ENCODE measurements around the gene DAB1.

Gene DAB1

DNA sequence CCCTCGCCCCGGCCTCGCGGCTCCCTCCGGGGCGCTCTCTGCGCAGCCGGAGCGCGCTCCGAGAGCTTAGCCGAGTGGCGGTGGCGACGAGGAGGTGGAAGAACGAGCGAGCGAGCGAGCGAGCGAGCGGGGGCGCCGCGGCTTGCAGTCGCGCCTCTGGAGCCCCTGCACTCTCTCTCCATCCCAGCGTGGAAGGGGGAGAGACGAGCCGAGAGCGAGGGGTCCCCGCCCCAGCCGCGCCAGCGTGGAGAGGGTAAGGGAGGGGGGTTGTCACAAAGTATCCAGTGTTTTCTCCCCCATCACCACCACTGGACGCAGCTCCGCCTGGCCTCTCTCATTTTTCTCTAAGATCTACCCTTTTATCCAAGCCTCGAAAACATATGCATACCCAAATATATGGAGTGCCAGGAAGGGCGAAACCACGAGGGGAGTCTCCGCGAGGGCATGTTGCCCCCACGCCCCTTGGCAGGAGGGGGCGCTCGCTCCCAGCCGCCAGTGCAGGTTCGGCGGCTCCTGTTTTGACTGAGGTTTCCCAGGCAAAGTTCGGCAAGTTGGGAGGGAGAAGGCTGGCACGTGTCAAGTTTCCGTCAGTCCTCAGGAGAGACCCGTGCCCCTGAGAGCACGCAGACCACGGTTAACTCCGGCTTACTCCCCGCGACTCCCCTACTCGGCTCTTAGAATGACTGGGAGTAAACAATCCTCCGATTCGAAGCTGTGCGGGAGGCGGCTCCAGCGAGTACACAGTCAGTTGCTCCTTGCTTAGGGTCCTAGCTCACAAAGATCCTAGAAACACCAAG, 569 bp upstream of the DAB1 start:
- H3K27ac ChIP-seq: peak overlapping the region; percentile 38; the same call in 1 of the 2 replicates
- TF ChIP-seq, protein P1, sequence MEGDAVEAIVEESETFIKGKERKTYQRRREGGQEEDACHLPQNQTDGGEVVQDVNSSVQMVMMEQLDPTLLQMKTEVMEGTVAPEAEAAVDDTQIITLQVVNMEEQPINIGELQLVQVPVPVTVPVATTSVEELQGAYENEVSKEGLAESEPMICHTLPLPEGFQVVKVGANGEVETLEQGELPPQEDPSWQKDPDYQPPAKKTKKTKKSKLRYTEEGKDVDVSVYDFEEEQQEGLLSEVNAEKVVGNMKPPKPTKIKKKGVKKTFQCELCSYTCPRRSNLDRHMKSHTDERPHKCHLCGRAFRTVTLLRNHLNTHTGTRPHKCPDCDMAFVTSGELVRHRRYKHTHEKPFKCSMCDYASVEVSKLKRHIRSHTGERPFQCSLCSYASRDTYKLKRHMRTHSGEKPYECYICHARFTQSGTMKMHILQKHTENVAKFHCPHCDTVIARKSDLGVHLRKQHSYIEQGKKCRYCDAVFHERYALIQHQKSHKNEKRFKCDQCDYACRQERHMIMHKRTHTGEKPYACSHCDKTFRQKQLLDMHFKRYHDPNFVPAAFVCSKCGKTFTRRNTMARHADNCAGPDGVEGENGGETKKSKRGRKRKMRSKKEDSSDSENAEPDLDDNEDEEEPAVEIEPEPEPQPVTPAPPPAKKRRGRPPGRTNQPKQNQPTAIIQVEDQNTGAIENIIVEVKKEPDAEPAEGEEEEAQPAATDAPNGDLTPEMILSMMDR (conservative IDR thresholded peaks at IDR 0.05): peak; percentile 92

DNA sequence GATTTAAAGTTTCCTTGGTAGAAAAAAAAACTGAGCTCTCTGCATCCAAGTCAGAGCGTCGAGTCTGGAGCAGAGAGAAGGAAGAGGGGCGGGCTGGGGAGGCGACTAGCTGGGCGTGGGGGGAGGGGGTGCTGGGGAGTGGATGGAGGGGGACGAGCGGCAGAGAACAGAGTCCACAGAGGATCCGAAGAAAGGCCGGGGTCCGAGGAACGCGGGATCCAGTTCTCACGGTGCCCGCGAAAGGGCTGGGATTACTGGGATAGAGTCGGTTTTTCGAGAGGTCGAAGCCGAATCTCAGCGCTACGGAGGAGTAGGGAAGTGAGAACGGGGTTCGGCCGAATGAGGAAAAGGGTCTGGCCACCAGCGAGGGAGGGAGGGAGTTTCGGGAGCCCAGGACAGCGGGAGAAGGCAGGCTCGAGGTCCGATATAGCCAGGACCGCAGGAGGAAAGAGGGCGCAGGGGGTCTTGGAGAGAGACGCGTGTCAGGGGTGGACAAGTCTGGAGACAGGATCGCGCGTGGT, 665 bp downstream of the DAB1 start:
- TF ChIP-seq, protein P1 (conservative IDR thresholded peaks at IDR 0.05): no peak
- H3K27ac ChIP-seq: no peak overlapping the region; the same call in 1 of the 2 replicates

DNA sequence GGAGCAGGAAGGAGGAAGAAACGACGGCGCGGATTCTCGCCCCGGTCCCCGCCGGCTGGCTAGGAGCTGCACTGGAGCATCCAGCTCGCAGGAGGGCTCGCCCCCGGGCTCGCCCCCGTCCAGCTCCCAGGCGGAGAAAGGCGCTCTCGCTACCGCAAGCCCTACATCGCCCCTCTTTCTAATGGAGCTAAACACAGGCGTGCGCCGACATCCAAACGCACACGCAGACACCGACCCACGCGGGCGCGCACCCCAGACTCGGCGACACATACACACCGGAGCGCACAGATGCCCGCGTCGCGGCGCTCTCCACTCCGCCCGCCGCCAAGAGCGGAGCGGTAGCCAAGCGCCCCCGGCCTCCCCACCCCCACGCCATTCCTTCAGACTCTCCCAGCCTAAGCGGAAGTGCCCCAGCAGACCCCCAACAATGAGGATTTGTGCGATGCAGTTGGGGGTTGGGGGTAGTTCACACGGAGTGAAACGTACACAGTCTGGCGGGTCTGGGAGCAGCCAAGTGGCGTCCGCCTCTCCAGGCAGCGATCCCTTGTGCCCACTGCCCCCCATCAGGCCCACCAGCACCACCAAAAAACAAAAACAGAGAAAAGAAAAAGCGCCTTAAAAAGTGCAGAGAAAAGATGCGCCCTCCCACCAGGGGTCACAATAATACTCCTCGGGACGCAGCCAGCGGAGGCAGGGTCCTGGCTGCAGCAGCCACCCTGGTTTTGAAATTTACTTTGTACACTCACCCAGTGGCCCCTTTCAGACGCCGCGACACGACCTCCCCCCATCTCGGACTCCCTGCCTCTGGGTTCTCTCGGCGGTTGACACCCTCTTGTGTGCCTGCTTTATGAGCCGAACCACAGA, 1.4 kb downstream of the DAB1 start:
- H3K27ac ChIP-seq: no peak overlapping the region
- TF ChIP-seq, protein P1 (conservative IDR thresholded peaks at IDR 0.05): peak; percentile 47

DNA sequence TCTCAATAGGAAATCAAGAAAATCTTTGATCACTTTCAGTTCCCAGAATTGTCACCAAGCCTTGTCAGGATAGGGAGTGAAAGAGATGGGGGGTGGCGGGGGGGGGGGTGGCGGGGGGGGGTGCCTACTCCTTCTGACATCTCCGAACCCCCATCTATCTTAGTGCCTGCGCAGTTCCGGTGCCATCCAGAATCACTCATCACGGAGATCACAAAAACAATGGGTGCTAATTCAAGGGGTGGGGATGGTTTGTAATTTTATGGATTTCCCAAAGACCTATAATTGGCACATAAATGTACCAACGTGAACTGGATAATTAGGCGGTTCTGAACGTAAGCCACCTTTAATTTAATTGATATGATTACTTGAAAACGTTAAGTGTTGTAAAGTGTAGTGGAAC, 2.1 kb downstream of the DAB1 start:
- TF ChIP-seq, protein P1 (conservative IDR thresholded peaks at IDR 0.05): no peak
- H3K27ac ChIP-seq: no peak overlapping the region

DNA sequence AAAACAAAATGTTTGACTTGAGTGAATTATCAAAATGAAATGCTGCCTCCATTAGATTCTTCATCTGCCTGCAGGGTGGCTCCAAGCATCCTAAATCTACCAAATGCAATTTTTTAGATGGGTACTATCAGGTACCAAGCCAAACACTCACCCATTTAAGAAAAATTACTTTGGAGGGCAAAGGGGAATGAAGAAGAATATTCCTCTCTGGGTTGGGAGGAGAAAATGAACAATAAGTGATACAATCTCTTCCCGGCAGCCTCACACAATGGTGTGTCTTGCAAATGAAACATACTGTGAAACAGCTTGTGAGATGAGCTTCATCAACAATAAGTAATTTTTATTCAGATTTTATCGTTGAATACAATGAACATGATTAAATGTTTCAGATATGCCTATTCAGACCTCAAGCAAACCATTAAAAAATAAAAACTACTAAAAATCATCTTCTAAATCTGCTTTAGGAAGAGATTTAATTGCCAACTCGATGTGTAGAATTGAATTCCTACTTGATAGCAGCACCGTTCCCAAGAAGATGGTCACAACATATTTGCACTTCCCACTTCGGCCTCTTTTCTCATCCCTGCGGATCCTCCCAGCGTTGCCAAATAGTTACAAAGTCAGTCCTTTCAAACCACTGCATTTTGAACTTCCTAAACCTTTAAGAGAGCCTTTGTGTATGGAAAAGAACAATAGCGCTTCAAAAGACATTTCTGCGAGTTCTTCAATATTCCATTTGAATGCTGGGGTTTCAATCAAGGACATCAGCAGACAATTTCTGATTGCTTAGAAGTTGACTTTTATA, 2.7 kb downstream of the DAB1 start:
- H3K27ac ChIP-seq: no peak overlapping the region
- TF ChIP-seq, protein P1 (conservative IDR thresholded peaks at IDR 0.05): no peak

DNA sequence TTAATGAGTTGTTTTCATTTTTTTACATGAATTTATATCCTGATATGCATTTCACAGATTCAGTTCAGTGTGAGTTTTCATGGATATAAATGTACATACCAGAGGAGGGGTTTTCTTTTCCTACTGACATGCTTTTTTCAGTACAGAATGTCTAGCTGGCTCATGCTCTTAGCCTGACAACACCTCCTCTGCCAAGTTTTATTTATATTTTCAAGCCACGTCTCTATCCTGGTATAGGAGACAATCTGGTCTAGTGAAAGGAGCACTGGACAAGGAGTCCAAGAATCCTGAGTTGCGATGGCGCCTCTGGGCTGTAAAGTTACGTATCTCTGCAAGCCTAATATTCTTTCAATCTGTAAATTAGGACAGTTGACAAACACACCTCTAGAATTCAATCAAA, 4.9 kb downstream of the DAB1 start:
- TF ChIP-seq, protein P1 (conservative IDR thresholded peaks at IDR 0.05): no peak
- H3K27ac ChIP-seq: no peak overlapping the region

Data from VCaP (cell line).